Osteoblast (primary cell): ENCODE data around the gene CDC25A. TPM values are rescaled to one million over a fixed set of nuclear protein-coding genes. Genes with fewer than 3 reads are reported as not detected.

ENCODE experiments used
- DNase-seq: peaks from one replicate; pipeline ENCODE4 v3.0.0; 2011; ENCODE audit warnings: low spot score, mixed read lengths; ENCODE audit not compliant: insufficient read length; ENCODE audit errors: missing footprints
- H2AFZ ChIP-seq: 2 replicates; pipeline ENCODE4 v1.6.0; 2011; ENCODE audit warnings: mild to moderate bottlenecking, low read length
- H3K27ac ChIP-seq: 2 replicates; pipeline ENCODE4 v1.5.1; 2011; ENCODE audit warnings: mild to moderate bottlenecking, low read depth, low read length, moderate library complexity
- H3K27me3 ChIP-seq: 2 replicates; pipeline ENCODE4 v1.6.0; 2012; ENCODE audit warnings: mild to moderate bottlenecking, control low read depth, inconsistent platforms, low read length, moderate library complexity; ENCODE audit not compliant: insufficient read depth
- H3K36me3 ChIP-seq: 2 replicates; pipeline ENCODE4 v1.5.1; 2011; ENCODE audit warnings: mild to moderate bottlenecking, low read length, control low read depth, moderate library complexity; ENCODE audit not compliant: insufficient read depth
- H3K4me1 ChIP-seq: 2 replicates; pipeline ENCODE4 v1.5.1; 2011; ENCODE audit warnings: mild to moderate bottlenecking, low read length, control low read depth, moderate library complexity; ENCODE audit not compliant: insufficient read depth
- H3K4me2 ChIP-seq: 2 replicates; pipeline ENCODE4 v1.6.0; 2011; ENCODE audit warnings: mild to moderate bottlenecking, low read length; ENCODE audit not compliant: insufficient read depth
- H3K4me3 ChIP-seq: fragments of 200-600 bp; sonication (generic); 3 replicates; pipeline ENCODE4 v1.5.1; 2012; ENCODE audit warnings: mild to moderate bottlenecking, low read length, inconsistent platforms; ENCODE audit not compliant: insufficient read depth
- H3K79me2 ChIP-seq: 2 replicates; pipeline ENCODE4 v1.6.0; 2012; ENCODE audit warnings: mild to moderate bottlenecking, low read length, control low read depth, inconsistent platforms; ENCODE audit not compliant: insufficient read depth
- H3K9me3 ChIP-seq: 2 replicates; pipeline ENCODE4 v1.5.1; 2011; ENCODE audit warnings: low read depth, low read length, control low read depth
- H4K20me1 ChIP-seq: 2 replicates; pipeline ENCODE4 v1.6.0; 2012; ENCODE audit warnings: mild to moderate bottlenecking, low read length, control low read depth; ENCODE audit not compliant: insufficient read depth
- total RNA-seq: library from RNA; depleted of rRNA; stranded (reverse); fragments of >200 nt; gene quantifications from 2 replicates; pipeline ENCODE4 v1.2.3, GENCODE V29; 2012
- TF ChIP-seq, protein P1 (sequence below): IDR thresholded peaks from 2 replicates; pipeline ENCODE4 v1.5.1; 2011; ENCODE audit warnings: mild to moderate bottlenecking, low read depth, low read length, moderate library complexity; ENCODE audit errors: extremely low read depth

CDC25A gene
- total RNA-seq, 1 donor = 1.1 TPM

DNA sequence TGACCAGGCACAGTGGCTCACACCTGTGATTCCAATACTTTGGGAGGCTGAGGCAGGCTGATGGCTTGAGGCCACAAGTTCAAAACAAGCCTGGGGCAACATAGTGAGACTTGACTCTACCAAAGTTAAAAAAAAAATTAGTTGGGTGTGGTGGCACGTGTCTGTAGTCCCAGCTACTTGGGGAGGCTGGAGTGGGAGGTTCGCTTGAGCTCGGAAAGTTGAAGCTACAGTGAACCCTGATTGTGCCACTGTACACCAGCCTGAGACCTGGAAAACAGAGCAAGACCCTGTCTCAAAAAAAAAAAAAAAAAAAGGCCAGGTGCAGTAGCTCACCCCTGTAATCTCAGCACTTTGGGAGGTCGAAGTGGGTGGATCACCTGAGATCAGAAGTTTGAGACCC, 3.1 kb downstream of the CDC25A start:
- Histone ChIP-seq H2AFZ (no peak overlapping the region), H3K79me2 (peaks cover 36% of the 10 kb centered on the region), H3K9me3 (no peaks in the 10 kb centered on the region), H3K4me3 (no peak overlapping the region), H3K36me3 (peaks cover 39% of the 10 kb centered on the region), H3K4me2 (no peak overlapping the region), H3K27me3 (no peaks in the 10 kb centered on the region), H4K20me1 (no peaks in the 10 kb centered on the region), H3K4me1 (peaks cover 13% of the 10 kb centered on the region), H3K27ac (no peak overlapping the region)
- TF ChIP-seq, protein P1, sequence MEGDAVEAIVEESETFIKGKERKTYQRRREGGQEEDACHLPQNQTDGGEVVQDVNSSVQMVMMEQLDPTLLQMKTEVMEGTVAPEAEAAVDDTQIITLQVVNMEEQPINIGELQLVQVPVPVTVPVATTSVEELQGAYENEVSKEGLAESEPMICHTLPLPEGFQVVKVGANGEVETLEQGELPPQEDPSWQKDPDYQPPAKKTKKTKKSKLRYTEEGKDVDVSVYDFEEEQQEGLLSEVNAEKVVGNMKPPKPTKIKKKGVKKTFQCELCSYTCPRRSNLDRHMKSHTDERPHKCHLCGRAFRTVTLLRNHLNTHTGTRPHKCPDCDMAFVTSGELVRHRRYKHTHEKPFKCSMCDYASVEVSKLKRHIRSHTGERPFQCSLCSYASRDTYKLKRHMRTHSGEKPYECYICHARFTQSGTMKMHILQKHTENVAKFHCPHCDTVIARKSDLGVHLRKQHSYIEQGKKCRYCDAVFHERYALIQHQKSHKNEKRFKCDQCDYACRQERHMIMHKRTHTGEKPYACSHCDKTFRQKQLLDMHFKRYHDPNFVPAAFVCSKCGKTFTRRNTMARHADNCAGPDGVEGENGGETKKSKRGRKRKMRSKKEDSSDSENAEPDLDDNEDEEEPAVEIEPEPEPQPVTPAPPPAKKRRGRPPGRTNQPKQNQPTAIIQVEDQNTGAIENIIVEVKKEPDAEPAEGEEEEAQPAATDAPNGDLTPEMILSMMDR = no peak
- no peak for DNase-seq

DNA sequence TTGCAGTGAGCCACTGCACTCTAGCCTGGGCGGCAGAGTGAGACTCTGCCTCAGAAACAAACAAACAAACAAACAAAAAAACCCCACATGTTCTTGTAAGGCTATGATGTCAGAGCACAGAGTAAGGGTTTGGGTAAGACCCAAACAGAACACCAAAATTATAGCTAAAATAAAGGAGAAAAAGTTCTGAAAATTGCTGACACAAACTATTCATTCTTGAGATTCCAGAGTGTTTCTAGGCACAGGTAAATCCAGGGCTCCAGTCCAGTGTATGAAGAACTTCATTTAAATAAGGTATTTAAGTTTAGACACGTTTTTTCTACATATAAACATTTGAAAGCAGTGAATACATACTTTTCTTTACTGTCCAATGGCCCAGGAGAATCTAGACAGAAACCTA, 3.9 kb downstream of the CDC25A start:
- Histone ChIP-seq H4K20me1 (no peaks in the 10 kb centered on the region), H3K4me1 (peaks cover 13% of the 10 kb centered on the region), H3K27me3 (no peaks in the 10 kb centered on the region), H3K9me3 (no peaks in the 10 kb centered on the region), H3K27ac (no peak overlapping the region), H2AFZ (no peak overlapping the region), H3K79me2 (peaks cover 36% of the 10 kb centered on the region), H3K36me3 (peaks cover 46% of the 10 kb centered on the region), H3K4me2 (no peak overlapping the region), H3K4me3 (no peak overlapping the region)
- TF ChIP-seq, protein P1 = no peak
- DNase-seq = no peak

DNA sequence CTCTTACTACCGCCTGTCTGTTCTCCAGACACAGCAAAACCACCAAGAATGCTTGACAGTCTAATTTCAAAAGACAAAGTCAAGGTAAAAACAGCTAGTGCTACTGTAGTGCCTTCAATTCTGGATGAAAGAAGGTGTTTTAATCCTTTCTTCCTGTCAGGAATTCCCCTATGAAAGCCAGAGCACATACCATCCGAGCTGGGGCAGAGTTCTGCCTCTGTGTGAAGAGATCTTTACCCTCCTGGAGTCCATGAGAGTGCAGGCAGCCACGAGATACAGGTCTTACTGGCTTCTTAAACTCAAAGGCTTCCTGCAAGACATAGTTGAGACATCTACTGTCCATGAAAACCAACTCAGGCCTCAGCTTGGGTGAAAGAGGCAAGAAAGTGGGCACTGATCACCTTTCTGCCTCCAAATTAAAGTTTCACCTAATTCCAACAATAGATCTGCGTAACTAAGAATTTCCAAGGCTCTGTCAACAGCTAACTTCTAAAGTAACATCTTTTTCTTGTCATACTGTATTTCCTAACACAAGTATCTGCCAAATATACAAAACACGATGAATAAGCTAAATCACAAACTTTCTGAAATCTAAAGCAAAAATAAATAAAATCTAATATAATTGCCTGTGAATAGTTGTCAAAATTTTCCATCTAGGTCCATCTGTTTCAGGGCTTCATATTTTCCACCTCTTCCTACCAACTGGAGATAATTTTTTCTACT, 7.5 kb downstream of the CDC25A start:
- no peak for DNase-seq
- no peak overlapping the region for H3K4me3 ChIP-seq
- H3K9me3 ChIP-seq = no peaks in the 10 kb centered on the region
- TF ChIP-seq, protein P1 = no peak
- H3K4me2 ChIP-seq = no peak overlapping the region
- H3K4me1 ChIP-seq = no peaks in the 10 kb centered on the region
- no peak overlapping the region for H3K27ac ChIP-seq
- no peak overlapping the region for H2AFZ ChIP-seq
- no peaks in the 10 kb centered on the region for H4K20me1 ChIP-seq
- peaks cover 63% of the 10 kb centered on the region for H3K36me3 ChIP-seq
- H3K79me2 ChIP-seq = peaks cover 18% of the 10 kb centered on the region
- H3K27me3 ChIP-seq = no peaks in the 10 kb centered on the region

DNA sequence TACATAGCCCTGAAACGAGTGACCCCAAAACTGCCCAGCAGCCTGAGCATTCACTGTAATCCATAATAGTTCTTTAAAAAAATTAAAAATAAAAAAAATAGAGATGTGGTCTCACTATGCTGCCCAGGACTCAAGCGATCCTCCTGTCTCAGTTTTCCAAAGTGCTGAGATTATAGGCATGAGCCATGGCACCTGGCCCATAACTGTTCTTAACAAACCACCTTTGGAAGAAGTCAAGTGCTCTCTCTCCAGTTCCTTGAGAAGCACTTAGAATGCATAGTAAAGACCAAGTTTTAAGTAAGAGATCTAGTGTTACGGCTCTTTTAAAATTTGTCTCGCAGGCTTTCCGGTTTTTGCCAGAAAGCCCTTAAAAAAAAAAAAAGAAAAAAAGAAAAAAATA, 8.2 kb downstream of the CDC25A start:
- Histone ChIP-seq H3K4me3 (no peak overlapping the region), H3K27me3 (no peaks in the 10 kb centered on the region), H3K79me2 (peaks cover 11% of the 10 kb centered on the region), H3K27ac (no peak overlapping the region), H3K36me3 (peaks cover 65% of the 10 kb centered on the region), H4K20me1 (no peaks in the 10 kb centered on the region), H3K4me1 (no peaks in the 10 kb centered on the region), H2AFZ (no peak overlapping the region), H3K9me3 (no peaks in the 10 kb centered on the region), H3K4me2 (no peak overlapping the region)
- no peak for DNase-seq
- TF ChIP-seq, protein P1 = no peak
